Endothelial cell of umbilical vein (primary cell): ENCODE measurements around the gene DDX51. TPM values are rescaled to one million over a fixed set of nuclear protein-coding genes. Genes with fewer than 3 reads are reported as not detected.
A peak's percentile ranks its signal among the peaks of the same experiment; 100 is the strongest.

Source experiments
- BruUV-seq: library from RNA; stranded (reverse); fragments of 400-500 nt; replicated peaks from 2 replicates; lab custom pipeline; 2021; lab: Mats Ljungman, UMichigan
- CTCF ChIA-PET: fragments of 300-600, 350-600 bp; sonication (Branson Sonifier 250); formaldehyde crosslinking; loops from one replicate; lab custom pipeline; 2021; ENCODE audit warnings: antibody characterized with exemption, inconsistent platforms; lab: Charles Lee
- POLR2A ChIA-PET: fragments of 300-600, 350-600 bp; sonication (Branson Sonifier 250); formaldehyde crosslinking; loops from one replicate; lab custom pipeline; 2021; ENCODE audit warnings: antibody characterized with exemption, inconsistent platforms; lab: Charles Lee
- DNase-seq: peaks from one replicate; pipeline ENCODE4 v3.0.0-alpha.2; 2011; ENCODE audit warnings: low read depth, low spot score
- FAIRE-seq: peaks from 2 replicates; lab custom pipeline; 2011; peaks lifted over from hg19 to GRCh38; lab: Jason Lieb, UNC
- H2AFZ ChIP-seq: 2 replicates; pipeline ENCODE4 v1.6.0; 2012; ENCODE audit warnings: low read depth, low read length, control low read depth, inconsistent platforms
- H3K27ac ChIP-seq: 2 replicates; pipeline ENCODE4 v1.5.1; 2011; ENCODE audit warnings: low read depth, mild to moderate bottlenecking, control low read depth, low read length, moderate library complexity; ENCODE audit not compliant: insufficient read depth
- H3K27me3 ChIP-seq, 2 experiments: 2 replicates each; pipeline versions ENCODE4 v1.6.0 to v1.6.1; 2011; ENCODE audit warnings: low read length in 2 of 2, mixed read lengths in 1 of 2; ENCODE audit not compliant: control insufficient read depth in 2 of 2, insufficient read depth in 2 of 2
- H3K36me3 ChIP-seq, 2 experiments: 2 replicates in 1 of 2; 3 replicates in 1 of 2; pipeline ENCODE4 v1.5.1; 2011; ENCODE audit warnings: low read length in 2 of 2, mild to moderate bottlenecking in 1 of 2, moderate library complexity in 1 of 2; ENCODE audit not compliant: control insufficient read depth in 2 of 2, insufficient read depth in 2 of 2; ENCODE audit errors: extremely low read depth in 1 of 2
- H3K4me1 ChIP-seq: 3 replicates; pipeline ENCODE4 v1.5.1; 2011; ENCODE audit warnings: mild to moderate bottlenecking, low read length; ENCODE audit not compliant: control insufficient read depth, insufficient read depth; ENCODE audit errors: extremely low read depth
- H3K4me2 ChIP-seq: 2 replicates; pipeline ENCODE4 v1.6.1; 2011; ENCODE audit warnings: low read length, control low read depth, mixed read lengths; ENCODE audit not compliant: insufficient read depth
- H3K4me3 ChIP-seq, 3 experiments: fragments of 200-600 bp in 1 of 3; sonication (generic), shearing (Covaris generic) in 1 of 3; replicated peaks in 1 of 3; 2 replicates each; pipeline ENCODE4 v1.5.1; 2011 to 2016; ENCODE audit warnings: control low read depth in 3 of 3, low read length in 3 of 3, mild to moderate bottlenecking in 2 of 3, inconsistent platforms in 1 of 3, low read depth in 1 of 3, moderate library complexity in 1 of 3; ENCODE audit not compliant: insufficient read depth in 1 of 3
- H3K79me2 ChIP-seq: 2 replicates; pipeline ENCODE4 v1.6.0; 2012; ENCODE audit warnings: low read length, inconsistent platforms; ENCODE audit not compliant: control insufficient read depth, insufficient read depth
- H3K9ac ChIP-seq: replicated peaks from 2 replicates; pipeline ENCODE3; 2011; ENCODE audit warnings: low read length, control low read depth; ENCODE audit not compliant: insufficient read depth; ENCODE audit errors: extremely low read depth
- H3K9me1 ChIP-seq: replicated peaks from 3 replicates; pipeline ENCODE4 v1.6.0; 2011; ENCODE audit warnings: mild to moderate bottlenecking, low read length; ENCODE audit not compliant: control insufficient read depth, insufficient read depth; ENCODE audit errors: extremely low read depth
- H3K9me3 ChIP-seq: replicated peaks from 2 replicates; pipeline ENCODE4 v1.5.1; 2012; ENCODE audit warnings: low read length, inconsistent platforms; ENCODE audit not compliant: control insufficient read depth, insufficient read depth
- H4K20me1 ChIP-seq: replicated peaks from 2 replicates; pipeline ENCODE3; 2011; ENCODE audit warnings: mild to moderate bottlenecking, low read length; ENCODE audit not compliant: control insufficient read depth, insufficient read depth; ENCODE audit errors: extremely low read depth
- FOS ChIP-seq: IDR thresholded peaks from 2 replicates; pipeline ENCODE4 v1.6.1; 2011; ENCODE audit warnings: mild to moderate bottlenecking, low read length, moderate library complexity, borderline replicate concordance; ENCODE audit not compliant: insufficient read depth
- JUN ChIP-seq: IDR thresholded peaks from 2 replicates; pipeline ENCODE4 v1.6.1; 2011; ENCODE audit warnings: borderline replicate concordance, low read depth; ENCODE audit not compliant: insufficient read length, insufficient read depth
- MYC ChIP-seq: IDR thresholded peaks from one replicate; pipeline ENCODE4 v1.6.1; 2011; ENCODE audit warnings: mild to moderate bottlenecking, low read depth, low read length
- POLR2A ChIP-seq: IDR thresholded peaks from 2 replicates; pipeline ENCODE4 v1.6.1; 2012; ENCODE audit warnings: low read depth, mild to moderate bottlenecking, control low read depth, low read length
- POLR2AphosphoS5 ChIP-seq: IDR thresholded peaks from 2 replicates; pipeline ENCODE4 v1.6.1; 2012; ENCODE audit warnings: low read depth, mild to moderate bottlenecking, control low read depth, low read length, moderate library complexity; ENCODE audit not compliant: insufficient read depth
- dilution Hi-C: fragments of 300-500 bp; cut with MboI; formaldehyde crosslinking; loops from one replicate; pipeline ENCODE4 v1.15.0; 2019; ENCODE audit warnings: low sequenced_read_pairs; ENCODE audit not compliant: extremely low pct_ligation_motif_present
- intact Hi-C: fragments of 100-400 bp; cut with micrococcal nuclease; formaldehyde crosslinking; loops from one replicate; pipeline ENCODE4 v1.10.0; 2022
- polyA plus RNA-seq, 4 experiments: library from polyadenylated mRNA; depleted of rRNA in 3 of 4; stranded (reverse) in 3 of 4; unstranded in 1 of 4; fragments of >200 nt; gene quantifications; 2 replicates each; pipeline versions ENCODE4 v1.2.1 to v1.2.3, GENCODE V29; 2011 to 2012; ENCODE audit warnings: missing spikeins in 1 of 4
- total RNA-seq: library from RNA; stranded (reverse); gene quantifications from 2 replicates; pipeline ENCODE4 v1.2.3, GENCODE V29; 2021
- TF ChIP-seq, protein P1 (sequence below), 2 donors: IDR thresholded peaks; 1 replicate in 1 of 2; 2 replicates in 1 of 2; pipeline ENCODE4 v1.5.1; 2011; ENCODE audit warnings: low read length in 2 of 2, mild to moderate bottlenecking in 2 of 2, moderate library complexity in 2 of 2, control low read depth in 1 of 2, inconsistent platforms in 1 of 2, low read depth in 1 of 2; ENCODE audit not compliant: insufficient read depth in 1 of 2; ENCODE audit errors: extremely low read depth in 1 of 2

DDX51 gene
- total and polyA plus RNA-seq, 2 donors (not counting 3 experiments of a cell fraction or from before 2014, with no cell fraction given): 11.4 to 23.5 TPM

DNA sequence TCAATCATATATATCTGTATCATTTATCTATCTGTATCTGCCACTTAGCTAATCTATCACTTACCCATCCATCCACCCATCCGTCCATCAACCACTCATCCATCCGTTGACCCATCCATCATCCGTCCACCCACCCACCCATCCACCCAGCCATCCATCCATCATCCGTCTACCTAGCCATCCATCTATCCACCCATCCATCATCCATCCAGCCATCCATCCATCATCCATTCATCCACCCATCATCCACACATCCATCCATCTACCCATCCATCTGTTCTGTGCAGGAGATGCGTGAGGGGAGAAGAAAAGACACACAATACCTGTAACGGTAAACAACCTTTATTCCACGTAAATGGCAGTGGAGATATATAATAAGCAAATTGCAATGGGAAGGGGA lies 20.3 kb upstream of the DDX51 start:
- dilution Hi-C loops: no loop called here
- Histone ChIP-seq H3K27ac (no peak overlapping the region), H3K27me3 (no peaks in the 10 kb centered on the region), H3K9me1 (no peaks in the 10 kb centered on the region), H3K4me1 (no peaks in the 10 kb centered on the region), H4K20me1 (no peaks in the 10 kb centered on the region), H2AFZ (no peak overlapping the region), H3K9ac (no peak overlapping the region), H3K36me3 (no peaks in the 10 kb centered on the region), H3K9me3 (no peaks in the 10 kb centered on the region), H3K79me2 (no peaks in the 10 kb centered on the region), H3K4me3 (no peak overlapping the region), H3K4me2 (no peak overlapping the region)
- intact Hi-C loops: no loop called here
- TF ChIP-seq JUN: no peak
- no peak for TF ChIP-seq MYC
- TF ChIP-seq POLR2A: no peak
- no peak for TF ChIP-seq POLR2AphosphoS5
- DNase-seq: no peak
- ChIA-PET CTCF (no interaction called here), POLR2A (no interaction called here)
- no peak for FAIRE-seq
- no TSS peak for BruUV-seq

DNA sequence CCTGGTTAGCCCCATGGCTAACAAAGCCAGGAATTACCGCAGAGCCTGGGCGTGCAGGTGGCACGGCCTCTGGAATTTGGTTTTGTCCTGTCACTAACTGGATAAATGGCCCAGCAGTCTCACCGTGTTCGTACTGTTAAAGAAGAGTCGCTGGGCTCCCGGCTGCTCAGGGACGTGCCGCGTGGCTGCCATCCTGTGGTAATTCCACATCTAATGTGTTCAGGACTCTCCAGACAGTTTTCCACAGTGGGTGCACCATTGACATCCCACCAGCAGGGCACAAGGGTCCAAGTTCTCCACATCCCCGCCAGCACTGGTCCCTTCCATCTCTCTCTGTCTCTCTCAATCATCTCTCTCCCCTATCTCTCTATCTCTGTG lies 19.8 kb upstream of the DDX51 start:
- no peak overlapping the region for H3K4me3 ChIP-seq
- dilution Hi-C loops (no loop called here), intact Hi-C loops (no loop called here)
- CTCF ChIA-PET: interaction anchor here (2.1 kb wide), 1 partner anchor 10 kb away, joined by 11 read pairs; no protein-coding TSS in a partner anchor
- POLR2A ChIA-PET: no interaction called here
- no peaks in the 10 kb centered on the region for H3K9me3 ChIP-seq
- no peak for FAIRE-seq
- H3K27me3 ChIP-seq: no peaks in the 10 kb centered on the region
- TF ChIP-seq FOS: no peak
- TF ChIP-seq, protein P1, sequence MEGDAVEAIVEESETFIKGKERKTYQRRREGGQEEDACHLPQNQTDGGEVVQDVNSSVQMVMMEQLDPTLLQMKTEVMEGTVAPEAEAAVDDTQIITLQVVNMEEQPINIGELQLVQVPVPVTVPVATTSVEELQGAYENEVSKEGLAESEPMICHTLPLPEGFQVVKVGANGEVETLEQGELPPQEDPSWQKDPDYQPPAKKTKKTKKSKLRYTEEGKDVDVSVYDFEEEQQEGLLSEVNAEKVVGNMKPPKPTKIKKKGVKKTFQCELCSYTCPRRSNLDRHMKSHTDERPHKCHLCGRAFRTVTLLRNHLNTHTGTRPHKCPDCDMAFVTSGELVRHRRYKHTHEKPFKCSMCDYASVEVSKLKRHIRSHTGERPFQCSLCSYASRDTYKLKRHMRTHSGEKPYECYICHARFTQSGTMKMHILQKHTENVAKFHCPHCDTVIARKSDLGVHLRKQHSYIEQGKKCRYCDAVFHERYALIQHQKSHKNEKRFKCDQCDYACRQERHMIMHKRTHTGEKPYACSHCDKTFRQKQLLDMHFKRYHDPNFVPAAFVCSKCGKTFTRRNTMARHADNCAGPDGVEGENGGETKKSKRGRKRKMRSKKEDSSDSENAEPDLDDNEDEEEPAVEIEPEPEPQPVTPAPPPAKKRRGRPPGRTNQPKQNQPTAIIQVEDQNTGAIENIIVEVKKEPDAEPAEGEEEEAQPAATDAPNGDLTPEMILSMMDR (IDR thresholded peaks at IDR 0.05; ENCODE audit: extremely low read depth in 1 of 2, insufficient read depth in 1 of 2, low read depth in 1 of 2, low read length in 2 of 2): peak; percentile 8 to 11
- no TSS peak for BruUV-seq
- no peak overlapping the region for H3K27ac ChIP-seq
- no peak overlapping the region for H3K4me2 ChIP-seq
- no peak for DNase-seq
- H2AFZ ChIP-seq: no peak overlapping the region
- no peaks in the 10 kb centered on the region for H3K9me1 ChIP-seq
- H3K36me3 ChIP-seq: no peaks in the 10 kb centered on the region
- no peaks in the 10 kb centered on the region for H3K4me1 ChIP-seq
- no peaks in the 10 kb centered on the region for H4K20me1 ChIP-seq
- H3K79me2 ChIP-seq: no peaks in the 10 kb centered on the region
- no peak overlapping the region for H3K9ac ChIP-seq
